ENCODE results near the gene LPP. TPM values are rescaled to one million over a fixed set of nuclear protein-coding genes. Genes with fewer than 3 reads are reported as not detected.

Gene LPP
- total and polyA plus RNA-seq, 2 donors from 2014 or later = 6.7 to 233 TPM

DNA sequence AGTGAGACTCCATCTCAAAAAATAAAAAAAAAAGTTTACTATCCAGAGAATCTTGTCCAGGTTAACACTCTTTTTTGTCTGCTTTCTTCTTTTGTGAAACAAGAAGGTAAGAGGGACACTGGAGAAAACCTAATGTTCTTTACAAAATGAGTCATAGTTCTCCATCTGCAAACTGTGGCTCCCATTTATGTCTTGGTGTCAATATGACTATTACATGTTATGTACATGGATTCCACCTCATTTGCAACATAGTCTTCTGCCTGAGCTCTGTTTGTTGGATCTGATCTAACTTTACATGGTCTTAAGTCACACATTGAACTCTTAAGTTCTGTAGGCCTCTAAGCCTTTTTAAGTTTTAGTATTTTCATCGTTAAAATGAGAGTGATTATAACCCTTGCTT, 596.7 kb downstream of the LPP start:
- TF ChIP-seq, protein P1, sequence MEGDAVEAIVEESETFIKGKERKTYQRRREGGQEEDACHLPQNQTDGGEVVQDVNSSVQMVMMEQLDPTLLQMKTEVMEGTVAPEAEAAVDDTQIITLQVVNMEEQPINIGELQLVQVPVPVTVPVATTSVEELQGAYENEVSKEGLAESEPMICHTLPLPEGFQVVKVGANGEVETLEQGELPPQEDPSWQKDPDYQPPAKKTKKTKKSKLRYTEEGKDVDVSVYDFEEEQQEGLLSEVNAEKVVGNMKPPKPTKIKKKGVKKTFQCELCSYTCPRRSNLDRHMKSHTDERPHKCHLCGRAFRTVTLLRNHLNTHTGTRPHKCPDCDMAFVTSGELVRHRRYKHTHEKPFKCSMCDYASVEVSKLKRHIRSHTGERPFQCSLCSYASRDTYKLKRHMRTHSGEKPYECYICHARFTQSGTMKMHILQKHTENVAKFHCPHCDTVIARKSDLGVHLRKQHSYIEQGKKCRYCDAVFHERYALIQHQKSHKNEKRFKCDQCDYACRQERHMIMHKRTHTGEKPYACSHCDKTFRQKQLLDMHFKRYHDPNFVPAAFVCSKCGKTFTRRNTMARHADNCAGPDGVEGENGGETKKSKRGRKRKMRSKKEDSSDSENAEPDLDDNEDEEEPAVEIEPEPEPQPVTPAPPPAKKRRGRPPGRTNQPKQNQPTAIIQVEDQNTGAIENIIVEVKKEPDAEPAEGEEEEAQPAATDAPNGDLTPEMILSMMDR (IDR thresholded peaks at IDR 0.05; ENCODE audit: borderline replicate concordance, extremely low read depth, insufficient read depth) = no peak
- no peak overlapping the region for H3K9ac ChIP-seq (ENCODE audit: low read length in 3 of 3)
- H3K4me1 ChIP-seq (ENCODE audit: control insufficient read depth in 2 of 3, insufficient read depth in 2 of 3, low read depth in 1 of 3, low read length in 3 of 3) = no peaks in the 10 kb centered on the region
- no peaks in the 10 kb centered on the region for H3K27me3 ChIP-seq (ENCODE audit: control insufficient read depth, insufficient read depth, low read length)
- no peak overlapping the region for H3K4me3 ChIP-seq (ENCODE audit: low read length in 3 of 3)
- H3K27ac ChIP-seq (ENCODE audit: low read depth in 2 of 2, low read length in 2 of 2) = no peak overlapping the region
- FAIRE-seq (no peak), DNase-seq (no peak)
- H3K9me3 ChIP-seq (ENCODE audit: control insufficient read depth in 2 of 3, insufficient read depth in 1 of 3, low read length in 3 of 3) = no peaks in the 10 kb centered on the region
- intact Hi-C loops (cut with DNase I) = no loop called here
- no peaks in the 10 kb centered on the region for H3K36me3 ChIP-seq (ENCODE audit: control insufficient read depth in 2 of 3, insufficient read depth in 3 of 3, low read length in 3 of 3)

DNA sequence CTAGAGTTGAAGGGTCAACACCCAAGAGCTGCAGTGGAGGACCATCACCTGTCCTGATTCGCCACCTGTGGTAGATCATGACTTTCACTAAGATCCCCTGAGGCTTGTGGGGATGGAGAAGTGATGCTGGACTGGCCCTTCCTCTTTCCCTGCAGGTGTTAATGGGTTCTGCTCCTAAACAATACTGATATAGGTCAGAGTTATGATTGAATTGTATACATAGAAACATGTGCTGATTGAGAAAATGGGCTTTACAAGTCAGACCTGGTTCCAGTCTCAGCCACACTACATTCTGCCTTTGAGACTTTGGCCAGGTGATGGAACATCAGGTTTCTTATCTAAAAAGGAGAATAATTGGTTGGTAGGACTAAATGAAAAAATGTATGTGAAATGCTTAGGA, 598.9 kb downstream of the LPP start:
- FAIRE-seq = no peak
- TF ChIP-seq, protein P1 (IDR thresholded peaks at IDR 0.05; ENCODE audit: borderline replicate concordance, extremely low read depth, insufficient read depth) = no peak
- intact Hi-C loops (cut with DNase I) = no loop called here

DNA sequence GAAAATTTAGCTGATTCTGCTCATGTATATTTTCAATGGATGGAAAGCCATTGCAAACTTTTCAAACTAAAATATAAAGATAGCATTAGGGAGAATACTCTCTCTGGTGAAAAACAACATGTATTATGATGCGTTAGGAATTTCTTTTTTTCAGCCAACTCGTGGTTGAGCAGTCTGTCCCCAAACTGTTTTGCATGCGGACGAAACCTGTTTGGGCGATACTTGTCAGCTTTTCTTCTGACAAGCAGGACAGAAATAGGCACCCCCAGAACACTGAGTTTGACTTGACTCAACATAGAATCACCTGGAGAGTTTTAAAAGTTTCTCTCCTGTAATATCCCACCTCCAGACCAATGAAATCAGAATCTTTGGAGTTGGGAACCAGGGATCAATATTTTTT, 600.3 kb downstream of the LPP start:
- intact Hi-C loops (cut with DNase I) = no loop called here
- Histone ChIP-seq H3K4me3 (ENCODE audit: low read length in 3 of 3) (no peak overlapping the region), H3K36me3 (ENCODE audit: control insufficient read depth in 2 of 3, insufficient read depth in 3 of 3, low read length in 3 of 3) (no peaks in the 10 kb centered on the region), H3K9me3 (ENCODE audit: control insufficient read depth in 2 of 3, insufficient read depth in 1 of 3, low read length in 3 of 3) (no peaks in the 10 kb centered on the region), H3K27ac (ENCODE audit: low read depth in 2 of 2, low read length in 2 of 2) (no peak overlapping the region), H3K27me3 (ENCODE audit: control insufficient read depth, insufficient read depth, low read length) (no peaks in the 10 kb centered on the region), H3K9ac (ENCODE audit: low read length in 3 of 3) (no peak overlapping the region), H3K4me1 (ENCODE audit: control insufficient read depth in 2 of 3, insufficient read depth in 2 of 3, low read depth in 1 of 3, low read length in 3 of 3) (no peaks in the 10 kb centered on the region)
- TF ChIP-seq, protein P1 (IDR thresholded peaks at IDR 0.05; ENCODE audit: borderline replicate concordance, extremely low read depth, insufficient read depth) = no peak
- DNase-seq = no peak
- no peak for FAIRE-seq

More for the DNA sequence above, 598.9 kb downstream of the LPP start:
- H3K27me3 ChIP-seq (ENCODE audit: control insufficient read depth, insufficient read depth, low read length) = no peaks in the 10 kb centered on the region
- no peaks in the 10 kb centered on the region for H3K36me3 ChIP-seq (ENCODE audit: control insufficient read depth in 2 of 3, insufficient read depth in 3 of 3, low read length in 3 of 3)
- no peak overlapping the region for H3K9ac ChIP-seq (ENCODE audit: low read length in 3 of 3)
- H3K4me3 ChIP-seq (ENCODE audit: low read length in 3 of 3) = no peak overlapping the region
- H3K9me3 ChIP-seq (ENCODE audit: control insufficient read depth in 2 of 3, insufficient read depth in 1 of 3, low read length in 3 of 3) = no peaks in the 10 kb centered on the region
- no peak for DNase-seq
- no peaks in the 10 kb centered on the region for H3K4me1 ChIP-seq (ENCODE audit: control insufficient read depth in 2 of 3, insufficient read depth in 2 of 3, low read depth in 1 of 3, low read length in 3 of 3)
- no peak overlapping the region for H3K27ac ChIP-seq (ENCODE audit: low read depth in 2 of 2, low read length in 2 of 2)

DNA sequence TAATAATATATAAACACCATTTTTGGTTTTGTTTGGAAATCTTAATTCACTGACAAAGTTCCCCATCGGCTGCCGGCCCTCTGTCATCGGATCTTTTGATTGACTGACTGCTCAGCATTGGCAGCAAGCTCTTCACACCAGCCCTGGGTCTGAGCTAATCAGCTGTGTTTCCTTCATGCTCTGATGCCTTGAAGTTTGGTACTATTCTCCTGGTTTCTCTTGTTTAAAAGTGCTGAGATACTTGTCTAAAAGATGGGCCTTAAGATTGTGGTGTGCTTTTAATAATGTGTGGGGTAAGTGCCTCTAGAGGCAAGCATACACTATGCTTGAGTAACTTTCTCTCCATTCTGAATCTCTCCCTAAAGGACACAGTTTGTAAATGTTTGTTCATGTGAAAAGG, 602.3 kb downstream of the LPP start:
- no peak for FAIRE-seq
- DNase-seq = no peak
- H3K4me1 ChIP-seq (ENCODE audit: control insufficient read depth in 2 of 3, insufficient read depth in 2 of 3, low read depth in 1 of 3, low read length in 3 of 3) = no peaks in the 10 kb centered on the region
- H3K9ac ChIP-seq (ENCODE audit: low read length in 3 of 3) = no peak overlapping the region
- H3K4me3 ChIP-seq (ENCODE audit: low read length in 3 of 3) = no peak overlapping the region
- H3K36me3 ChIP-seq (ENCODE audit: control insufficient read depth in 2 of 3, insufficient read depth in 3 of 3, low read length in 3 of 3) = peaks cover 0 to 5% (median 0%) of the 10 kb centered on the region in 3 donors
- intact Hi-C loops (cut with DNase I) = no loop called here
- TF ChIP-seq, protein P1 (IDR thresholded peaks at IDR 0.05; ENCODE audit: borderline replicate concordance, extremely low read depth, insufficient read depth) = no peak
- H3K9me3 ChIP-seq (ENCODE audit: control insufficient read depth in 2 of 3, insufficient read depth in 1 of 3, low read length in 3 of 3) = no peaks in the 10 kb centered on the region
- H3K27me3 ChIP-seq (ENCODE audit: control insufficient read depth, insufficient read depth, low read length) = no peaks in the 10 kb centered on the region
- no peak overlapping the region for H3K27ac ChIP-seq (ENCODE audit: low read depth in 2 of 2, low read length in 2 of 2)

Data from kidney (tissue), 14 donors.